GM21360 (cell line): ENCODE measurements around the gene GRM5.
"Not testable (repeated sequence)": the region's sequence is repeated elsewhere in the genome, so short reads cannot be mapped to it uniquely, and the experiment has no call there.

Source experiments
- ATAC-seq: cut with Tn5 transposase; IDR thresholded peaks from one replicate; pipeline ENCODE4 v1.9.1; 2021; ENCODE audit warnings: mild to moderate bottlenecking, moderate library complexity; ENCODE audit not compliant: unreplicated experiment

The GRM5 gene

DNA sequence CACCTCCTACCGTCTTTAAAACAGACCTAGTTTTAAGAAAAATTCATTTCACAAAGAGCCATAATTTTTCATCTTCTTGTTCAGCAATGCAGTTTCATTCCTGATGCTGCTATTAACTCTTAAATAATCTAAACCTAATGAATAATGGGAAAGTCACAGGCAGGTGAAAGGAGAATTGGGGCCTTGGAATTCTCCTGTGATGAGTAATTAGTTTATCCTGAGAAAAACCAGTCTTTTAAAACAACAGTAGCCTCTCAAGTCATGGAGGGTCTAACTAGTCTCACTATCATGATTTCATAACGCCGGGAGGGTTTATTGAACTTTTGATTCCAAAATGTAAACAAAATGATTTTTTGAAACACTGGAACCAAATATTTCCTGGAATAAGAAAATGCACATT lies 86.8 kb downstream of the GRM5 start:
- ATAC-seq = not testable (repeated sequence)

DNA sequence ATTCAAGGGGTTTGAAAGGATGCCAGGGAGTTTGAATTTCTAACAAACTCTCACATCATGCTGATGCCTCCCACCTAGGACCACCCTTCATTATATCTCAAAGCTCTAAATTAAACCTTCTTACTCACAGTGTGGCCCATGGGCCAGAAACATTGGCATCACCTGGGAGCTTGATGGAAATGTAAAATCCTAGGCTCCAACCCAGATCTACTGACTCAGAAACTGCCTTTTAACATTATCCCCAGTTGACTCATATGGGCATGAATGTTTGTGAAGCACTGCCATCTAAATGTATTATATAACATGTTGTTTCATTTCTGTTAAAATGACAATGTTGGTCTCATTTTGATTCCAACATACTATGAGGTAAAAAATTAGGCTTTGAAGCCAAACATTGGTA lies 90.3 kb downstream of the GRM5 start:
- ATAC-seq = not testable (repeated sequence)

DNA sequence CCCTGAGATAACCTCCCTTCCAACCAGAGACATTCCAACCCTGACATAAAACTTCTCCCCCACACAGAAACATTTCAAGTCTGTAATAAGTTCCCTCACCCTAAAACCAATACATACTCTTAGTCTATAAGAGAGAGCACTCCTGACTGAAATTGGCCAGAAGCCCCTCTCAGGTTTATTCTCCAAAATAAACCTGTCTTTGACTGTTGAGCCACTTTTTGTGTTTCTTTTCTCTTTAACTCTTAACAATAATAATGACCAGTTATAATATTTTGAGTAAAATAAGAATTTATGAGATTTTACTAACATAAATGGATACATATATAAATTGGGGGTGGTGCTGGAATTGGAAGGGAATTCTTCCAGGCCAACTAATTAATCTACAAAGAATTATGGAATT lies 93.6 kb downstream of the GRM5 start:
- ATAC-seq = no peak

DNA sequence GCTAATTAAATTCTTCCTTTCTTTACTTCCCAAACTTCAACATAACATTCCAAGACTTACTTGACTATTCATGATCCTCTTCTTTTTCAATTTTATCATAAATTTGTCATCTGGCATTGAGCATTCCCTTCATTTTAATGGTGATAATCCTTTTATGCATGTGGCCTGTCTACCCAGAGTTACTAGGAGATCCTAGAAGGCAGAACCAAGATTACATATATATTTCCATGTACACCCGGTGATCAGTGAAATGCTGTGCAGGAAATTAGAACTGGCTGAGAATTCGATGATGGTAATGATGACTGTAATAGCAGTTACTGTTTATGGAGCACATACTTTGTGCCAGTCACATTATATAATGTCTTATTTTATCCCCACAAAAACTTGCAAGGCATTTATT lies 104.2 kb downstream of the GRM5 start:
- ATAC-seq = not testable (repeated sequence)

GRCh38 chr11:88959857-88960256 lies 105.9 kb downstream of the GRM5 start:
- ATAC-seq = not testable (repeated sequence)

DNA sequence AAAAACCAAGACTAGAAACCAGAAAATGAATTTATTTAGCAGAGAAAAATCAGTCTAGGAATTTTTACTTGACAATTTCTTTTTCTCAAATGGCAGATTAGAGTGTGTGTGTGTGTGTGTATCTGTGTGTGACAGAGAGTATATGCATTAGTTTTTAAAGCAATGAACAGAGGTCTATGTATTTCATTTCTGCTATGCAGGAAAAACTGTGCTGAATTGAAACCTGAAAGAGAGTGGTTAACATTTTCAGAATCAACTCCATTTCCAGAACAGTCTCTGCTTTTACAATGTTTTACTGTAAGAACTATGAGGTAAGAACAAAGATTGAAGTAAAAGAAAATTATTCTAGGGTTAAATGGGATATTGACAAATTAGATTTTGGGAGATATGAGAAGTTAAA lies 114.8 kb downstream of the GRM5 start:
- no peak for ATAC-seq

DNA sequence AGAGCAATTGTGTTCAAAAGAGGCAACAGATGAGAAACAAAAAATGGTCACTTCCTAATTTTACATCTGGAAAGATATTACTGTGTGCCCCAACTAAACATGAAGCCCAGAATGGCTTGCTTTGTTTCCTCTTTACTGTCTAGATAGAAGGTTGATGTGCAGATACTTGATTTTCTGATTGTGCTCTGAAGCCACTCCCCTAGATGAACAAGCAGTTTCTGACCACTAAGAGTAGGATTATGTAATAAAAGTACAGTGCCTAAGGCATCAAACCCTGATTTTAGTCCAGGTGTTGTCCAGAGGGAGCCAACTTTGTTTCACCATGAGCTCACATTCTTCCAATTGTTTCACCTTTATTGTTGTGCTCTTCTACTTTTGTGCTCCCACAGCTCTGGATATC lies 116.9 kb downstream of the GRM5 start:
- ATAC-seq = not testable (repeated sequence)

DNA sequence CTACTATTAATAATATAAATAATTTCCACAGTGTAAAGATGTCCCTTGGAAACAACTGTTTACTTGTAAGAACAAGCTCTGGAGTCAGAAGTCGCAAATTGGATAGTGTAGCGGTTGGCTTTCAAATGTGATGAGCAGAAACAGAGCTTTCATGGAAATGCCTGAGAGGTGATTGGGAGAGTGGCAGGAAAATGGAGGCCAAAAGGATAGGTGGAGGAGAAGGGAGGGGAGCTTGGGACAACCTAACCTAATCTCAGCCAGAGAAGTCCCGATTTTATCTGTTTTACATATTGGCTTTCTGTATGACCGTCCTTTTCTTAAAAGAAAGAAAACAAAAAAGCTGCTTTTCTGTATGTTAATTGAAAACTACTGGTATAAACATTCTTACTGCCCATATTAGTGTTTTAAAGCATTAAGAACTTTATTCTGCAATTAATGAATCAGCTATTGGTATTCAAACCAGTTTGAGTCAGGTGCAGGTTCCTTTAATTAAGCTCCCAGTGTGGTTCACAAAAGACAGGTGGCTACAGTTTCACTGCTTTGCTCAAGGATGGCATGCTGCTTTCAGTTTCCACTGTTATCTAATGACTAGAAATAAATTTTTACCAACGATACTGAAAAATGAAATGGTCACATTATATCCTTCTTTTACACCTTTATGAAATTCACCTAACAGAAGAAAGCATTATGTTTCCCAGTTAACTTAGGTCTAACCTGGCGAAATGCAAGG lies 117.8 kb downstream of the GRM5 start:
- peak; percentile 57 for ATAC-seq

DNA sequence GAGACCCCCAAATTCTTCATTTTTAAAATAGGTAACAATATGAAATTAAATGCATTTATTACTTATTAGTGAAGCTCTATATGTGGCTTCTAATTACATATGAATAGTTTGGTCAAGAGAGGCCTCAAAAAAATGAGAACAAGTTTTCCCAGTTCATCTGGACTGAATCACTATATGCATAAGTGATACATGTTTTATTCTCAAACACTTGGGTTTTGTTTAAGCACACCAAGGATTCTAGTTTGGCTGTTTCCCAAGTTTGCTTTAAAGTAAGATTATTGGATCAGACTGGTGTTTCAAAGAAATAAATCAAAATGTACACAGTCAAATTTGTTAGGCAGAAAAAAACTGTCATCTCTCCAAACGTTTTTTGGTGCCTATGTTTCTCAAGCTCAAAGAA lies 136.1 kb downstream of the GRM5 start:
- not testable (repeated sequence) for ATAC-seq

DNA sequence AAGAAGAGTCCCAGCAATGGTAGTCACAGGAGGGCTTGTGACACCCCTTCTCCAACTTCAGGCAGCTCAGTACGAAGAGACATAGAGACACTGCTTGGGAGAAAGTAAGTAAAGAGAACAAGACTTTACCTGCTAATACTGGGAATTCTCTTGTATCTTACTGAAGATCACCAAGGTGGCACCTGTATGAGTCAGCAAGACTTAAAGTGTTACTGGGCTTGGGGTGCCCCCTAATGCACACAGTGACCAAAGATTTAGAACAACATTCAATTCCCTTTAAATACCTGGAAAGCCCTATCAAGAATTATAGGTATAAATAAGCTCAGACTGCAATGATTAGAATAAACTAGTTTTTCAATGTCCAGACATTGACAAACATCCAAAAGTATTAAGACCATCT lies 148.7 kb downstream of the GRM5 start:
- not testable (repeated sequence) for ATAC-seq

GRCh38 chr11:88909500-88909899 lies 156.3 kb downstream of the GRM5 start:
- no peak for ATAC-seq

GRCh38 chr11:88901436-88901835 lies 164.3 kb downstream of the GRM5 start:
- ATAC-seq = not testable (repeated sequence)

GRCh38 chr11:88888855-88889254 lies 176.9 kb downstream of the GRM5 start:
- not testable (repeated sequence) for ATAC-seq

DNA sequence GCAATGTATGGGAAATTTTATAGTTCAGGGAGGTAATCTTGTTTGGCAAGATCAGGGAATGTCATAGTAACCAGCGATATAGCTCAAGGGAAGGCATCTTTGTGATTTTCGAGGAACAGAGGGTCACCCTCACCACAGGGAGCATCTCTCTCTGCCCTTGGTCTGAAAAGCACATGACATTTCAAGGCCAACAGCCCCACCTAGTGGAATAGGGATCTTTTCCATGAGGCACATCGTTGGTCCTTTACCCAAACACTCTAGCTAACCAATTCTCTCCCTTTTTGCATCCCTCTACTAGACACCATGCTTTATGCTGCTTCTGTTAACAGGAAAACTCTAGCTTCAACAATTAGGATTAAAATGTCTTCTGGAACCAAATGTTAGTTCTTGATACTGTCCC lies 179.0 kb downstream of the GRM5 start:
- peak; percentile 62 for ATAC-seq

GRCh38 chr11:88882800-88883199 lies 183.0 kb downstream of the GRM5 start:
- not testable (repeated sequence) for ATAC-seq

- no peak for ATAC-seq
Observed at GRCh38 chr11:88861618-88862017, 204.2 kb downstream of the GRM5 start.

- not testable (repeated sequence) for ATAC-seq
Observed at GRCh38 chr11:88860431-88860830, 205.4 kb downstream of the GRM5 start.

DNA sequence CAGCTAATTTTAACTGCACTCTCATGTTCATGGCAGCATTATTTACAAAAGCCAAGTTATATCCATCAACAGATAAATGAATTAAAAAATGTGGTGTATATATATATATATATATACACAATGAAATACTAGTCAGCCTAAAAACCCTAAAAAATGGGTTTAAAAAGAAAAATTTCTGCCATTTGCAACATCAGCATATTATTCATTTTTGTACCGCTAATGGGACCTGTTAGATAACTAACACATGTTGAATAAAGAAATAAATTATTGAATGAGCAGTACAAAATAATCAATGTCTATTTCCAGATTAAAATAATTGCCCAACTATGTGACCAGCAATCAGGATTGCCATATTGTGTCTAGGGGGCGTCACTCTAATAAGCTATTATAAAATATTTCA lies 211.8 kb downstream of the GRM5 start:
- ATAC-seq = not testable (repeated sequence)

GRCh38 chr11:88851547-88851946 lies 214.2 kb downstream of the GRM5 start:
- not testable (repeated sequence) for ATAC-seq

- ATAC-seq = not testable (repeated sequence)
Observed at GRCh38 chr11:88849773-88850172, 216.0 kb downstream of the GRM5 start.

DNA sequence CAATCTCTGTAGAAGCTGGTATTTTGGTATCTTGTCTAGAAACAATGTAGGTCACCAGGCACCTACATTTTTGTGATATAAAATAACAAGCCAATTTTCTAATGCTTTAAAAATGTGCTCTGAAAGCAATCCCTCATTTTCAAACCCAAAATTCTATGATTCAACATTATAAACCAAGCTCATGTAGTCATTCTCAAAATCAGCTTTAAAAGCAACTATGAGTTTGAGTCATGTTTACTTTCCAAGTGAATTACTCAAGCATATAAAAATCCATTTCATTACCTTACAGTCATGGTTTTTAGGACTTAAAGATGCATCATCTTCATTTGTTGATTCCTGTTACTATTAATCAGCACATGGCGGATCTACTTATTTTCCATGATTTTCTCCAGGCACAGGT lies 216.4 kb downstream of the GRM5 start:
- no peak for ATAC-seq

DNA sequence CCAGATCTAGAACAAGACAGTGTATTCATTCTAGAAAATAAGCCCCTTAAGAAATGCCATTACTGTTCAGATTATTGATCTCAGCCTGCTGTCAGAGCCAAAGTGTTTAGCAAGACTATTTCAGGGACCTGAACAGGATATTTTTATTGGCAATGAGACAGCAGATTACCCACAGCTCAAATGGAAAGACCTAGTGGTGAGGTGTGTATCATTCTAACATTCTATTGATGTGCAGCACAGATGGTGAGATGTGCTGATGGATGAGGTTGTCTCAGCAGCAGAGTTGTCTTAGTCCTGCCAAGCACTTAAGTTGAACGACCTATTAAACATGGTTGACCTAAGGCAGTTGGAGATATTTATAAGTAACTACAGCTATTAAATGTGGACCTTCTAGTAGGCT lies 219.5 kb downstream of the GRM5 start:
- ATAC-seq = not testable (repeated sequence)

DNA sequence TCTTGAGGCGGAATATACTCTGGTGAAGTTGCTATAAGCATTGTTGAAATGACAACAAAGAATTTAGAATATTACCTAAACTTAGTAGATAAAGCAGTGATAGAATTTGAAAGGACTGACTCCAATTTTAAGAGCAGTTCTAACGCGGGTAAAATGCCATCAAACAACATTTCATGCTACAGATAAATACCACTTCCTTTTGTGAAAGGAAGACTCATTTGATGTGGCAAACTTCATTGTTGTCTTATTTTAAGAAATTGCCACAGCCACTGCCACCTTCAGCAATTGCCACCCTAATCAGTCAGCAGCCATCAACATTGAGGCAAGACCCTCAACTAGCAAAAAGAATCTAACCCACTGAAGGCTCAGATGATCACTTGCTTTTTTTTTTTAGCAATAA lies 220.8 kb downstream of the GRM5 start:
- not testable (repeated sequence) for ATAC-seq
